Activated naive CD4-positive, alpha-beta T cell treated with anti-CD3 and anti-CD28 coated beads, Interleukin-2, amount 50 U/mL, for 72 hours (primary cell): ENCODE results near the gene RAP1GAP2. TPM values are rescaled to one million over a fixed set of nuclear protein-coding genes. Genes with fewer than 3 reads are reported as not detected.

ENCODE experiments used
- ATAC-seq, 2 donors: fragments of 150-1000 bp; cut with Tn5 transposase; 2 replicates each; pipeline ENCODE4 v1.10.0; 2021; ENCODE audit warnings: mild to moderate bottlenecking in 2 of 2, moderate library complexity in 2 of 2
- DNase-seq, 2 donors: peaks; one replicate each; pipeline ENCODE4 v3.0.0; 2021 to 2022; ENCODE audit warnings: low spot score in 2 of 2
- H3K27ac Mint-ChIP-seq, 2 donors: one replicate each; pipeline ENCODE4 v1.8.0; 2022; ENCODE audit warnings: mild to moderate bottlenecking in 2 of 2, mixed read lengths in 2 of 2
- H3K36me3 Mint-ChIP-seq, 2 donors: one replicate each; pipeline ENCODE4 v1.8.0; 2022; ENCODE audit warnings: mixed read lengths in 2 of 2
- H3K9me3 Mint-ChIP-seq, 2 donors: one replicate each; pipeline ENCODE4 v1.8.0; 2022; ENCODE audit warnings: mixed read lengths in 2 of 2
- total RNA-seq, 2 donors: library from RNA; stranded (reverse); gene quantifications; one replicate each; pipeline ENCODE4 v1.2.3, GENCODE V29; 2022

Gene RAP1GAP2
- total RNA-seq, 2 donors from 2014 or later: 0.29 to 0.50 TPM

- no peaks in the 10 kb centered on the region for H3K9me3 Mint-ChIP-seq
- no peak overlapping the region for H3K27ac Mint-ChIP-seq
- ATAC-seq (peak; percentile 70 to 72), DNase-seq (peak in 1 of 2 donors; percentile 36)
- no peaks in the 10 kb centered on the region for H3K36me3 Mint-ChIP-seq
Observed at GRCh38 chr17:2929881-2930533, 133.8 kb downstream of the RAP1GAP2 start.

- H3K36me3 Mint-ChIP-seq: no peaks in the 10 kb centered on the region
- H3K9me3 Mint-ChIP-seq: no peaks in the 10 kb centered on the region
- no peak for ATAC-seq
- no peak for DNase-seq
- H3K27ac Mint-ChIP-seq: no peak overlapping the region
Observed at GRCh38 chr17:2931876-2932275, 135.6 kb downstream of the RAP1GAP2 start.

GRCh38 chr17:2932946-2933345, 136.7 kb downstream of the RAP1GAP2 start:
- DNase-seq: no peak
- Mint-ChIP-seq H3K27ac (no peak overlapping the region), H3K9me3 (no peaks in the 10 kb centered on the region), H3K36me3 (no peaks in the 10 kb centered on the region)
- ATAC-seq: no peak

GRCh38 chr17:2933606-2934005, 137.4 kb downstream of the RAP1GAP2 start:
- Mint-ChIP-seq H3K36me3 (no peaks in the 10 kb centered on the region), H3K27ac (no peak overlapping the region), H3K9me3 (no peaks in the 10 kb centered on the region)
- ATAC-seq (no peak), DNase-seq (no peak)

GRCh38 chr17:2935632-2936031, 139.4 kb downstream of the RAP1GAP2 start:
- DNase-seq (no peak), ATAC-seq (no peak)
- no peak overlapping the region for H3K27ac Mint-ChIP-seq
- no peaks in the 10 kb centered on the region for H3K9me3 Mint-ChIP-seq
- no peaks in the 10 kb centered on the region for H3K36me3 Mint-ChIP-seq

- no peak for ATAC-seq
- DNase-seq: no peak
- Mint-ChIP-seq H3K27ac (no peak overlapping the region), H3K36me3 (no peaks in the 10 kb centered on the region), H3K9me3 (no peaks in the 10 kb centered on the region)
Observed at GRCh38 chr17:2936351-2936750, 140.1 kb downstream of the RAP1GAP2 start.

GRCh38 chr17:2936771-2937321, 140.6 kb downstream of the RAP1GAP2 start:
- DNase-seq: no peak
- ATAC-seq: no peak
- H3K36me3 Mint-ChIP-seq: no peaks in the 10 kb centered on the region
- no peaks in the 10 kb centered on the region for H3K9me3 Mint-ChIP-seq
- no peak overlapping the region for H3K27ac Mint-ChIP-seq

GRCh38 chr17:2937331-2938003, 141.2 kb downstream of the RAP1GAP2 start:
- Mint-ChIP-seq H3K9me3 (no peaks in the 10 kb centered on the region), H3K27ac (no peak overlapping the region), H3K36me3 (no peaks in the 10 kb centered on the region)
- ATAC-seq (no peak), DNase-seq (no peak)

GRCh38 chr17:2939714-2940351, 143.6 kb downstream of the RAP1GAP2 start:
- H3K9me3 Mint-ChIP-seq: no peaks in the 10 kb centered on the region
- DNase-seq (no peak), ATAC-seq (no peak)
- no peak overlapping the region for H3K27ac Mint-ChIP-seq
- H3K36me3 Mint-ChIP-seq: no peaks in the 10 kb centered on the region

GRCh38 chr17:2940352-2940751, 144.1 kb downstream of the RAP1GAP2 start:
- no peak for DNase-seq
- H3K36me3 Mint-ChIP-seq: no peaks in the 10 kb centered on the region
- H3K27ac Mint-ChIP-seq: no peak overlapping the region
- ATAC-seq: no peak
- H3K9me3 Mint-ChIP-seq: no peaks in the 10 kb centered on the region

- no peaks in the 10 kb centered on the region for H3K36me3 Mint-ChIP-seq
- ATAC-seq: no peak
- no peaks in the 10 kb centered on the region for H3K9me3 Mint-ChIP-seq
- H3K27ac Mint-ChIP-seq: no peak overlapping the region
- no peak for DNase-seq
Observed at GRCh38 chr17:2943981-2944380, 147.7 kb downstream of the RAP1GAP2 start.

- Mint-ChIP-seq H3K36me3 (no peaks in the 10 kb centered on the region), H3K9me3 (no peaks in the 10 kb centered on the region), H3K27ac (peak overlapping the region in 1 of 2 donors; percentile 17)
- ATAC-seq (no peak), DNase-seq (no peak)
Observed at GRCh38 chr17:2945299-2945698, 149.1 kb downstream of the RAP1GAP2 start.

- no peak for ATAC-seq
- Mint-ChIP-seq H3K9me3 (no peaks in the 10 kb centered on the region), H3K27ac (no peak overlapping the region), H3K36me3 (no peaks in the 10 kb centered on the region)
- no peak for DNase-seq
Observed at GRCh38 chr17:2946144-2946543, 149.9 kb downstream of the RAP1GAP2 start.

- ATAC-seq (no peak), DNase-seq (no peak)
- Mint-ChIP-seq H3K9me3 (no peaks in the 10 kb centered on the region), H3K27ac (no peak overlapping the region), H3K36me3 (no peaks in the 10 kb centered on the region)
Observed at GRCh38 chr17:2947588-2947950, 151.3 kb downstream of the RAP1GAP2 start.

- H3K36me3 Mint-ChIP-seq: no peaks in the 10 kb centered on the region
- no peak for DNase-seq
- H3K9me3 Mint-ChIP-seq: no peaks in the 10 kb centered on the region
- no peak overlapping the region for H3K27ac Mint-ChIP-seq
- no peak for ATAC-seq
Observed at GRCh38 chr17:2947996-2948550, 151.8 kb downstream of the RAP1GAP2 start.

GRCh38 chr17:2948721-2949468, 152.7 kb downstream of the RAP1GAP2 start:
- ATAC-seq (no peak), DNase-seq (no peak)
- Mint-ChIP-seq H3K27ac (no peak overlapping the region), H3K9me3 (no peaks in the 10 kb centered on the region), H3K36me3 (no peaks in the 10 kb centered on the region)
